ENCODE data around the gene ADM. TPM values are rescaled to one million over a fixed set of nuclear protein-coding genes. Genes with fewer than 3 reads are reported as not detected.

The ADM gene
- total RNA-seq, 1 donor from 2014 or later: 51.2 TPM

- DNase-seq: no peak
These were observed 12.9 kb upstream of the ADM start for GRCh38 chr11:10291801-10292638.

DNA sequence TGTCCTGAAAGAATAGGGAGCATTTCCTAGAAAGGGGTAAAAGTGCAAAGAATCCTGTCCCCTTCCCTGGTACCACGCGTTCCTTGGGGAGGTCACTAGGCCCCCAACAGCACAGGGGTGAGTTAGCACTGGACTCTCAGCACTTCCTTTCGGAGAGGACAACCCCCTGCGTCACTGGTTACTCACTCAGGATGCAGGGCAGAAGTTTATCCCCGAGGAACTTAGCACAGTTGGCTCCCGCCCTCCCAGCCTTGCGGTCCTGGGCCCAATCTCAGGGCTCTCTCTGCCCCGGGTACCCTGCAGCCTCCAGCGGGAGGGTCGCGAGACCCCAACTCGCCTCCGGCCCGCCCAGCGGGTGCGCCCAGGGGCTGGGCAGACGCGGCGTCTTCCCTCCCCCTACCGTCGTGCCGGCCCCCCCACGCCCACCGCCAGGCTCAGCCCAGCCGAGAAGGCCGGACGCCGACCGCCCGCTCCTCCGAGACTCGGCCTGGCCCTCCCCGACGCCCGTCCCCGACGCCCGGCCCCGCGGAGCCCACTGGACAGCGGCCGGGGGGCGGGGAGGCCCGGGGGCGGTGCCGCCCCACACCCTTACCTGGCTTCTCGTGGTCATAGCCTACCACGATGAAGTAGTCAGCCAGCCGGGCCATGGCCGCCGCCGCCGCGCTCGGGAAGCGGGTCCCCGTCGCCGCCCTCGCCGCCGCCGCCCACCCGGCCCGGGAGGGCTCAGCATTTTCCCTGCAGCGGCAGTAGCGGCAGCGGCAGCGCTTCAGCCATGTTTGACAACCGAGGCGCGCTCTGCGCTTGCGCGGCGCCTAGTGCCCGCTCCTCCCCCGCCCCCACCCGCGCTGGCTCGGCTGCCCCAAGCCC, 11.2 kb upstream of the ADM start, which contains the start of gene SBF2:
Gene SBF2 (minus strand): TSS at position 797 of the 867 bp plus-strand sequence. CDS start 150 bp downstream, at position 647.
- DNase-seq: peak; percentile 93

GRCh38 chr11:10294290-10294953, 10.5 kb upstream of the ADM start:
- peak; percentile 73 for DNase-seq

- DNase-seq: no peak
These were observed 9.6 kb upstream of the ADM start for GRCh38 chr11:10295064-10295901.

DNA sequence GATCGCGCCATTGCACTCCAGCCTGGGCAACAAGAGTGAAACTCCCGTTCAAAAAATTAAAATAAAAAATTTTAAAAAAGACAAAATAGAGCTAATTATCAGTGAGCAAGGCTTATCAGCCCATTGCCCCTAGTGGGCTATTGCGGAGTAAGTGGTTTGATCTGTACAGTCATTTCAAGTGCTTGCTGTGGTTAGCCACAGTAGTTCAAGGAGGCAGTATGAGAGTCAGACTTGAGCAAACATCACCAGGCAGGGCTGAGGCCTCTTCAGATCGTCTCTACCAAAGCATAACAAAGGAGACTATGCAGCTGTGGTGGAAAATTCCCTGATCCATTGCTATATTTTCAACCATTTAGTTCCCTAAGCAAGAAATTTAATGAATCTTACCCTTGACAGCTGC, 6.5 kb upstream of the ADM start:
- DNase-seq: no peak

GRCh38 chr11:10301656-10302358, 3.1 kb upstream of the ADM start:
- DNase-seq: no peak

- DNase-seq: no peak
These were observed 2.5 kb upstream of the ADM start for GRCh38 chr11:10302359-10302743.

GRCh38 chr11:10302744-10303557, 1.9 kb upstream of the ADM start:
- peak; percentile 67 for DNase-seq

DNA sequence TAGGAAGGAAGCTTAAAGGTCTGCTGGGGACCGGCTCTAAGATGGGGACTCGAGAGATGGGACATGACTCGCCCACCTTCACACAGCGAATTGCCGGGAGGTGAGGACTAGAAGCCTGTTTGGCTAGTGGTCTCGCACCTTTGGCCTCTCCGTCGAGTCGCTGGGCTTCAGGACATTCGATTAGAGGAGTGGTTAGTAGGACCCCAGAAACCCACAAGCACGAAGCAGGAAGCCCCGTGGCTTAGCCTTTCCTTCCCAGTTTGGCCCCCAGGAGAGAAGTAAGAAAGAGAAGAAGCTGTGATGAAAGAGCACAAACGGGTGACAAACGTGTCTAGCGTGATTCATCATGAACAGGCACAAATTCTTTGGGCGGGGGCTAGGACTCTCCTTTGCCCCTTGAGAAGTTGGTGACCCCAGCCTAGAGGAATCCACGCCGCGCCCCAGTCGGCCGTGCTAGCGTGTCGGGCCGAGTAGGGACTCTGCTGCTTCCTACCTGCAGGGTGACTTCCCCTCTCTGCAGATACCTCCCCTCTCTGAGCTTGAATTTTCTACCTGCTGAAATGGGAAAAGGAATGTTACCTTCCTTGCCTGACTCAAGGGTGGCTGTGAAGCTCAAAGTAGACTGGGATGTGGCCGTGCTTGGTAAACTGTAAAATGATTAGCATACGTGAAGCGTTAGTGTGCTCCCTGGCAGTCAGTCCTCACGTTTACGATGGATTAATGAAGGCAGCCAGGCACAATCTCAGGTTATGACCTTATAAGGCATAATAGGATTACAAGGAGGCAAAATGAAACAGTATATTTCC, 1.1 kb upstream of the ADM start:
- DNase-seq: no peak

DNA sequence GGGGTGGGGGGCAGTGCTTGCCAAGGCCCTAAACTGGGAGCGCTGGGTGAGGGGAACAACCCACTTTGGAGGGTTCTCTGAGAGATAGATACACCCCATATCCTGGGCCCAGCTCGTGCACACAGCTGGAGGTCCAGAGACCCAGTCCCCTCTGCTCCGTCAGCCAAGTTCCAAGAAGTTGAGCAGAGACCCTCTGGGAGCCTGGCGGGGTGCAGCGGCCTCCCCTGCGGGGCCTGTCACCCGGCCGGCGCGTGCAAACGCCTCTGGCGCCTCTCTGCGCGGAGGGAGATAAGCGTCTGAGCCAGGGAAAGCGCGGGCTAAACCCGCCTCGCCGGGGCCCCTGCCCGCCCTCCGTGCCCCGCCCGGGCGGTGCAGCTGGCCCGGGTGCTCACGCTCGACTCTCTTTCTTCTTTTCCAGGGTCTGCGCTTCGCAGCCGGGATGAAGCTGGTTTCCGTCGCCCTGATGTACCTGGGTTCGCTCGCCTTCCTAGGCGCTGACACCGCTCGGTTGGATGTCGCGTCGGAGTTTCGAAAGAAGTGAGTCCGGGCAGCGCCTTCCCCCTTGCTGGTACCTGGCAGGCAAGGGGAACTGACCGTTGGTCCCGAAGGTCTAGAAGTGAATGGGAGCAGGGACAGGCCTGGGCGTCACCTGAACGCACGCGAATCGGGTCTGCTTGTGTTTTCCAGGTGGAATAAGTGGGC, 540 bp downstream of the ADM start:
- no peak for DNase-seq

DNA sequence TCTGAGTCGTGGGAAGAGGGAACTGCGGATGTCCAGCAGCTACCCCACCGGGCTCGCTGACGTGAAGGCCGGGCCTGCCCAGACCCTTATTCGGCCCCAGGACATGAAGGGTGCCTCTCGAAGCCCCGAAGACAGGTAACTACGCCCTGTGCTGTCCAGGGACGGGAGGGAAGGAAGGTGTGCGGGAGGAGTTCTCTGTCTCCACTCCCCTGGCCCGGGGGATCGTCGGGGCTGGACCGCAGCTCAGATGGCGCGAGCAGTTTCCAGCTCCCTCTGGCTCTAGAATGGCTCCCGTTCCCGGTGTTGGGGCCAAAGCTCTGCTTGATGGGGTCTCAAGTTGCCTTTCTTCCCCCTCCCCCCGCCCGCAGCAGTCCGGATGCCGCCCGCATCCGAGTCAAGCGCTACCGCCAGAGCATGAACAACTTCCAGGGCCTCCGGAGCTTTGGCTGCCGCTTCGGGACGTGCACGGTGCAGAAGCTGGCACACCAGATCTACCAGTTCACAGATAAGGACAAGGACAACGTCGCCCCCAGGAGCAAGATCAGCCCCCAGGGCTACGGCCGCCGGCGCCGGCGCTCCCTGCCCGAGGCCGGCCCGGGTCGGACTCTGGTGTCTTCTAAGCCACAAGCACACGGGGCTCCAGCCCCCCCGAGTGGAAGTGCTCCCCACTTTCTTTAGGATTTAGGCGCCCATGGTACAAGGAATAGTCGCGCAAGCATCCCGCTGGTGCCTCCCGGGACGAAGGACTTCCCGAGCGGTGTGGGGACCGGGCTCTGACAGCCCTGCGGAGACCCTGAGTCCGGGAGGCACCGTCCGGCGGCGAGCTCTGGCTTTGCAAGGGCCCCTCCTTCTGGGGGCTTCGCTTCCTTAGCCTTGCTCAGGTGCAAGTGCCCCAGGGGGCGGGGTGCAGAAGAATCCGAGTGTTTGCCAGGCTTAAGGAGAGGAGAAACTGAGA, 1.4 kb downstream of the ADM start:
- peak; percentile 52 for DNase-seq

DNA sequence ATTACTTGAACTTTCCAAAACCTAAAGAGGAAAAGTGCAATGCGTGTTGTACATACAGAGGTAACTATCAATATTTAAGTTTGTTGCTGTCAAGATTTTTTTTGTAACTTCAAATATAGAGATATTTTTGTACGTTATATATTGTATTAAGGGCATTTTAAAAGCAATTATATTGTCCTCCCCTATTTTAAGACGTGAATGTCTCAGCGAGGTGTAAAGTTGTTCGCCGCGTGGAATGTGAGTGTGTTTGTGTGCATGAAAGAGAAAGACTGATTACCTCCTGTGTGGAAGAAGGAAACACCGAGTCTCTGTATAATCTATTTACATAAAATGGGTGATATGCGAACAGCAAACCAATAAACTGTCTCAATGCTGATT, 2.1 kb downstream of the ADM start:
- no peak for DNase-seq

DNA sequence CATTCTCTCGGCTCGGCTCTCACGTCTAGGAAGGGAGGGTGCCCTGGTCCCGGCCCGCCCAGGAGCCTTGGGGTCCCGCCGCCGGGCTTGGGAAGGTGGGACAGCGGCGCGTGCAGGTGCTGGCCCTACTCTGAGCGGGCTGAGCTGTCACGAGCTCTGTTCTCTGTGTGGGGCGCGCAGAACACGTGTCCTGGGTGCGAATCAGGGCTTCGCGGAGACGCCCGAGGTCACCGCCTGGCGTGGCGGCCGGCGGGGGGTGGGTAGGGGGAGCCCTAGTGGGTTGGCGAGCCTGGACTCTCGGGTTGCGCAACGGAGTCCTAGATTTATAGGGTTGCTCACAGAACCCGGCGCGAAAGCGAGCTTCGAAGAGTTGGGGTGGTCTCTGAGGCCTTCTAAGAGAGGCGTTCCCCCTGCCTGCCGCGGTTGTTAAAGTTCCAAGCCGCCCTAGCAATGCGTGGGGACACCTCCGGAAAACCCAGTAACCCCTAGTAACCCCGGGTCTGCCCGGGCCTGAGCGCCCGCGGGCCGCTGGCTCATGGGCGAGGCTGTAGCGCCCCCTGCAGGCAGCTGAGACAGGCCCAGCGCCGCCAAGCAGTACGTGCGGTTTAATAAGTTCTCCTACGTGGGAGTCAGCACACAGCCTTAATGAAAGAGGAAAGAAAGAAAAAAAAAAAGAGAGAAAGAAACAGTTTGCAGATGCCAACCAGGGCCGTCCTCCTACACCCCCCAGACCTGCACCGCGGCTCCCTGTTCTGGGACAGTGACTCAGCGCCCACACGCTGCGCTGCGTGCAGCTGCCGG, 2.7 kb downstream of the ADM start:
- peak; percentile 88 for DNase-seq

DNA sequence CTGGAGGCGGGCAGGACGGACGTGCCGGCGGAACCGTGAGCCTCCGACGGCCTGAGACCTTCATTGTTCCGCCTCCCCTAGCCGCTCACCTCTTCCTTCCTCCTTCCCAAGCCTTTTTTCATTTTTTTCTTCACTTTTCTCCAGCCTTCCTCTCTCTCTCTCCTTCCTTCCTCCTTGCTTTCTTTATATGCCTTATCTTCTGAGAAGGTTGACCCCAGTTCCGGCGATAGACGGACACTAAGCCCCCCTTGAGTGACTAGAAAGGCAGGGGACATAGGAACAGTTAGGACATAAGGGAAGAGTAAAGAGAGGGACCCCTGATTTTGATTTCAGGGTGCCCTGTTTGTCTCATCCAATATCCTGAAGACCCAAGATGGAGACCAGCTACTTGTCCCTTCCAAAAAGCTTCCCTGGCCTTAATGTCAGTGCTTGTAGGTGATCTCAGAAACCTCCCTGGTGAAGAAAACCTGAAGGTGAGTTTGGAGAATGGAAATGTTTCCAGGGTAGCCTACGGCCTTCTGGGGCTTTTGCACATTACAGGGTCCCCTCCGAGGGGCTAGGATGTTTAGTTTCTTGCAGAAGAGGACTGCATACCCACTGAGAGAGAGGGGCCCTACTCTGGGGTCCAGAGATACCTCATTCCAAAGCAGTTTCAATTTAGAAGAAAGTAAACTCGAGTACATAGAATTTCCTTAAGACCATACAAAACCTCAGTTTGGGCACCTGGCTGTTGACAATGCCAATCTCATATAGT, 3.5 kb downstream of the ADM start:
- DNase-seq: no peak

- DNase-seq: no peak
These were observed 4.6 kb downstream of the ADM start for GRCh38 chr11:10309163-10310093.

All from tongue (tissue), 2 donors.